OCI-LY1 (cell line): ENCODE measurements around the gene ADGRG3.

Experiments
- EZH2 ChIP-seq: fragments of 200-600 bp; sonication (generic), shearing (Covaris generic); IDR thresholded peaks from 2 replicates; pipeline ENCODE4 v1.8.0; 2017; ENCODE audit warnings: borderline replicate concordance, mixed run types, mild to moderate bottlenecking, antibody characterized with exemption, low read length, moderate library complexity, mixed read lengths
- TF ChIP-seq, protein P1 (sequence below): fragments of 200-600 bp; sonication (generic), shearing (Covaris generic); IDR thresholded peaks from 2 replicates; pipeline ENCODE4 v1.5.1; 2017; ENCODE audit warnings: mild to moderate bottlenecking, antibody characterized with exemption, low read length, moderate library complexity, mixed read lengths

DNA sequence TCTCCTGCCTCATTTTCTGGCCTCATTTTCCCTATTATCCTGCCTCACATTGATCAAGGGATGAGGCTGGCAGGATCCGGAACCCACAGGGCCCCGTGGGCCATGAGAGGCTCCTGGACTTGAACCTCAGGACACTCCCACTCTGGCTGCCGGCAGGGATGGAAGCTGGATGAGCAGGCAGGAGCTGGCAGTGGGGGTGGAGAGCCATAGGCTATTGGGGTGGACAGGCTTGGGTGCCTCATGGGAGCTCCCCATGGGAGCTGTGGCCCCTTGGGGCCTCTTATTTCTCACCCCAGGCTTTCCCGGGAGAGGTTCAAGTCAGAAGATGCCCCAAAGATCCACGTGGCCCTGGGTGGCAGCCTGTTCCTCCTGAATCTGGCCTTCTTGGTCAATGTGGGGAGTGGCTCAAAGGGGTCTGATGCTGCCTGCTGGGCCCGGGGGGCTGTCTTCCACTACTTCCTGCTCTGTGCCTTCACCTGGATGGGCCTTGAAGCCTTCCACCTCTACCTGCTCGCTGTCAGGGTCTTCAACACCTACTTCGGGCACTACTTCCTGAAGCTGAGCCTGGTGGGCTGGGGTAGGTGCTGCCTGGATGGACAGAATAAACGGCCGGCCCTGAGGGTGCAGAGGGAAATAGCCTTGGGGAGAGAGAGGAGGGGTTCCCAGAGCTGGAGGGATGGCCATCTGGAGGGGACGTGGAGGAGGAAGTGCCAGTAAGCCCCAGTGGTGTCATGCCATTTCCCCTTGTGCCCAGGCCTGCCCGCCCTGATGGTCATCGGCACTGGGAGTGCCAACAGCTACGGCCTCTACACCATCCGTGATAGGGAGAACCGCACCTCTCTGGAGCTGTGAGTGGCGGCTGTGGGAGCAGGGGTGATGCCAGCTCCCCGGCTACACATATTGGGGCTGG, 15.8 kb downstream of the ADGRG3 start:
- TF ChIP-seq, protein P1, sequence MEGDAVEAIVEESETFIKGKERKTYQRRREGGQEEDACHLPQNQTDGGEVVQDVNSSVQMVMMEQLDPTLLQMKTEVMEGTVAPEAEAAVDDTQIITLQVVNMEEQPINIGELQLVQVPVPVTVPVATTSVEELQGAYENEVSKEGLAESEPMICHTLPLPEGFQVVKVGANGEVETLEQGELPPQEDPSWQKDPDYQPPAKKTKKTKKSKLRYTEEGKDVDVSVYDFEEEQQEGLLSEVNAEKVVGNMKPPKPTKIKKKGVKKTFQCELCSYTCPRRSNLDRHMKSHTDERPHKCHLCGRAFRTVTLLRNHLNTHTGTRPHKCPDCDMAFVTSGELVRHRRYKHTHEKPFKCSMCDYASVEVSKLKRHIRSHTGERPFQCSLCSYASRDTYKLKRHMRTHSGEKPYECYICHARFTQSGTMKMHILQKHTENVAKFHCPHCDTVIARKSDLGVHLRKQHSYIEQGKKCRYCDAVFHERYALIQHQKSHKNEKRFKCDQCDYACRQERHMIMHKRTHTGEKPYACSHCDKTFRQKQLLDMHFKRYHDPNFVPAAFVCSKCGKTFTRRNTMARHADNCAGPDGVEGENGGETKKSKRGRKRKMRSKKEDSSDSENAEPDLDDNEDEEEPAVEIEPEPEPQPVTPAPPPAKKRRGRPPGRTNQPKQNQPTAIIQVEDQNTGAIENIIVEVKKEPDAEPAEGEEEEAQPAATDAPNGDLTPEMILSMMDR = no peak
- no peak for TF ChIP-seq EZH2
